ENCODE results near the gene SRGN. TPM values are rescaled to one million over a fixed set of nuclear protein-coding genes. Genes with fewer than 3 reads are reported as not detected.
"Not testable (repeated sequence)": the region's sequence is repeated elsewhere in the genome, so short reads cannot be mapped to it uniquely, and the experiment has no call there.

The SRGN gene
- total RNA-seq, 6 experiments from 2014 or later = 128 to 471 (median 424) TPM

DNA sequence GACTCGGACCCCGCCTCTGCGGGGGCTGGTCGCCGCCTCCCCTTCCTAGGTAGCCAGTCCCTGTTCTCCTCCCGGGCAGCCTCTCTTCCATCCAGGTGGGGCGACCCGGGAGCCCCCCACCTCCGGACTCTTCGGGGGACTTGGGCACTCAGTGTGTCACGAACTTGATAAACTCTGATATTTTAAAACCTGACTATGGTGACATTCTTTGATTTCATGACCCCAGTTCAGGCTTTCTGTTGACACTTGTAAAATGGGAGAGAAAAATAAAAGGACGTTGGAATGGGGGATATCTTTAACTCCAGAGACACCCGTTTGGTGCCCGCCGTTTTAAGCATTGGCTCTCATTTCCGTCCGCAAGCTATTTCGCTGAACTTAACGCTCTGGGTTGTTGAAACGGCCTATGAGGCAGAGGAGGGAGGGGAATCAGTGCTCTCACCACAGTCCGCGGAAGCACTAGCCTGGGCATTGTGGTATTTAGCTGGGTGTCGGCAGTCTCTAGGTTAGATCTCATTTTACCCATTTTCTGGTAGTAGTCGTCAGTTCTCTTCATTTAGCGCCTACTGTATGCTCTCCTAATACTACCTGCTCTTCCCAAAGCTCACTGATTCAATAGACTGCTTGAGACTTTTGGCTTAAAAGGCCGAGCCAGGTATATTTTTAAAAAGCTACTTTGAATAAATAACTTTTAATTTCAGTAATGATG lies 36.8 kb downstream of the SRGN start:
- DNase-seq = peak; percentile 49
- Mint-ChIP-seq H3K9me3 (no peaks in the 10 kb centered on the region), H3K4me1 (ENCODE audit: low read depth) (peaks cover 31% of the 10 kb centered on the region), H3K4me3 (peak overlapping the region; percentile 97), H3K27ac (peak overlapping the region; percentile 92), H3K27me3 (ENCODE audit: insufficient read depth) (peaks cover 4% of the 10 kb centered on the region), H3K36me3 (ENCODE audit: low read depth) (no peaks in the 10 kb centered on the region)
- TF ChIP-seq, protein P1, sequence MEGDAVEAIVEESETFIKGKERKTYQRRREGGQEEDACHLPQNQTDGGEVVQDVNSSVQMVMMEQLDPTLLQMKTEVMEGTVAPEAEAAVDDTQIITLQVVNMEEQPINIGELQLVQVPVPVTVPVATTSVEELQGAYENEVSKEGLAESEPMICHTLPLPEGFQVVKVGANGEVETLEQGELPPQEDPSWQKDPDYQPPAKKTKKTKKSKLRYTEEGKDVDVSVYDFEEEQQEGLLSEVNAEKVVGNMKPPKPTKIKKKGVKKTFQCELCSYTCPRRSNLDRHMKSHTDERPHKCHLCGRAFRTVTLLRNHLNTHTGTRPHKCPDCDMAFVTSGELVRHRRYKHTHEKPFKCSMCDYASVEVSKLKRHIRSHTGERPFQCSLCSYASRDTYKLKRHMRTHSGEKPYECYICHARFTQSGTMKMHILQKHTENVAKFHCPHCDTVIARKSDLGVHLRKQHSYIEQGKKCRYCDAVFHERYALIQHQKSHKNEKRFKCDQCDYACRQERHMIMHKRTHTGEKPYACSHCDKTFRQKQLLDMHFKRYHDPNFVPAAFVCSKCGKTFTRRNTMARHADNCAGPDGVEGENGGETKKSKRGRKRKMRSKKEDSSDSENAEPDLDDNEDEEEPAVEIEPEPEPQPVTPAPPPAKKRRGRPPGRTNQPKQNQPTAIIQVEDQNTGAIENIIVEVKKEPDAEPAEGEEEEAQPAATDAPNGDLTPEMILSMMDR (IDR thresholded peaks at IDR 0.05) = no peak

DNA sequence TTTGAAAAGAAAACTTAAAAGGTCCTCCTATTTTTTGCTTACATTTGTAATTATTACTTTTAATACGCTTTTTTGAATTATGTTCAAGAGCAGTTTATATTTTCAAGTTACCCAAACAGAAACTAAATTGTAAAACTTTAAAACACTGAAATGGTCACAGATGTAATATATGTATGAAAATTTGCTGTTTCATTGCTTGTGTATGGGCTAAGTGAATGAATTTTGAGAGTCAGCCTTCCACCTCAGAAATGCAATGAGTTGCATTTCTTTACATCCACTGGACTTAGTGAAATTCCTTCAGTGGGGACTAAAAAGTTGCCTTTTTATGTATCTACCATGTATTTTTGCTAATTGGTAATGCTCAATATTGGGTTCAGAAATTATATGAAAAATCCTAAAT lies 37.7 kb downstream of the SRGN start:
- H3K36me3 Mint-ChIP-seq (ENCODE audit: low read depth) = no peaks in the 10 kb centered on the region
- peaks cover 33% of the 10 kb centered on the region for H3K4me1 Mint-ChIP-seq (ENCODE audit: low read depth)
- H3K27ac Mint-ChIP-seq = peak overlapping the region; percentile 92
- peak overlapping the region; percentile 97 for H3K4me3 Mint-ChIP-seq
- DNase-seq = no peak
- no peaks in the 10 kb centered on the region for H3K9me3 Mint-ChIP-seq
- H3K27me3 Mint-ChIP-seq (ENCODE audit: insufficient read depth) = peaks cover 4% of the 10 kb centered on the region
- TF ChIP-seq, protein P1 (IDR thresholded peaks at IDR 0.05) = no peak

DNA sequence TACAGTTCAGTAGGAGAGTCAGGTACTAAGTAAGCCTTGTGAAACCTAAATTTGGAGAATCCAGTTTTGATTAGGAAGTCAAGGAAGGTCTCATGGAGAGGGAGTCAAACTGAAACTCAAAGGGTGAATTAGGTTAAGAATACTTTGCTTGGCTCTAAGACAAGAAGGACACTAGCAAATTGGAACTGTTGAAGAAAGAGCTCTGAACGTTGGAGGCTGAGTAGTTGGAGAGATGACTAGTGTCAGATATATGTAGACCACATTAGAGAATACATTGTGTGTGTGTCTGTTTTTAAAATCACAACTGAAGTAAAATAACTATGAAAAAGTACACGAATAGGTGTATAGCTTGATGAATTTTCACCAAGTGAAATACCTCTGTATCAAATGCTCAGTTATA lies 42.3 kb downstream of the SRGN start:
- peaks cover 8% of the 10 kb centered on the region; the same call in 1 of the 2 replicates for H3K36me3 Mint-ChIP-seq (ENCODE audit: low read depth)
- no peaks in the 10 kb centered on the region for H3K9me3 Mint-ChIP-seq
- H3K4me3 Mint-ChIP-seq = no peak overlapping the region
- peak; percentile 25 for DNase-seq
- H3K27me3 Mint-ChIP-seq (ENCODE audit: insufficient read depth) = peaks cover 3% of the 10 kb centered on the region; the same call in 1 of the 2 replicates
- TF ChIP-seq, protein P1 (IDR thresholded peaks at IDR 0.05) = no peak
- peaks cover 24% of the 10 kb centered on the region for H3K4me1 Mint-ChIP-seq (ENCODE audit: low read depth)
- H3K27ac Mint-ChIP-seq = peak overlapping the region; percentile 22

DNA sequence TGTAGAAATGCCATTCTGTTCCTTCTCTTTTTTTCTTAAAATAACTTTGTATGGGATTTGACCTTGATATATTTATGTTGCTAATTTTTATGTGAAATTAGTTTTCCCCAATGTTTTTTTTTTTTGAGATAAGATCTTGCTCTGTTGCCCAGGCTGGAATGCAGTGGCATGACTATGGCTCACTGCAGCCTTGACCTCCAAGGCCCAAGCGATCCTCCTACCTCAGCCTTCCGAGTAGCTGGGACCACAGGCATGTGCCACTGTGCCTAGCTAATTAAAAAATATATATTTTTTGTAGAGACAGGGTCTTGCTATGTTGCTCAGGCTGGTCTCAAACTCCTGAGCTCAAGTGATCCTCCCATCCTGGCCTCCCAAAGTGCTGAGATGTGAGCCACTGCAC lies 52.1 kb downstream of the SRGN start:
- peak overlapping the region; percentile 43; the same call in 1 of the 2 replicates for H3K27ac Mint-ChIP-seq
- peaks cover 10% of the 10 kb centered on the region for H3K4me1 Mint-ChIP-seq (ENCODE audit: low read depth)
- no peaks in the 10 kb centered on the region for H3K9me3 Mint-ChIP-seq
- TF ChIP-seq, protein P1 (IDR thresholded peaks at IDR 0.05) = no peak
- peaks cover 7% of the 10 kb centered on the region for H3K36me3 Mint-ChIP-seq (ENCODE audit: low read depth)
- H3K27me3 Mint-ChIP-seq (ENCODE audit: insufficient read depth) = no peaks in the 10 kb centered on the region
- H3K4me3 Mint-ChIP-seq = no peak overlapping the region
- no peak for DNase-seq

DNA sequence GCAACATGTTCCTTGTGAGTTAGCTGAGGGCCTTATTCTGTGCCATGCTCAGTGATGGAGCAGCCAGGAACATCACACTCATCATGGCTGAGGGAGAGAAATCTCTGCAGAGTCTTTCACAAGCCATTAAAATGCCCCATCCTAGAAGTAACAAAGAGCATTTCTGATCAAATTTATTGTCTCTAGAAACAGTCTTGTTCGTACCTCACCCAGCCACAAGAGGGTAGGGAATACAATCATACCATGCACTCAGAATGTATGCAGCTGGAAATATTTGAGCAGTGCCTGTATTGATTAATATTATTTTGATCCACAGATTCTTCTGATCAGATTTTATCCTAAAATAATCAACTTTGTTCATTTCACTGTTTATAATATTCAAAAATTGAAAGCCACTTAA lies 53.4 kb downstream of the SRGN start:
- Mint-ChIP-seq H3K27me3 (ENCODE audit: insufficient read depth) (no peaks in the 10 kb centered on the region), H3K36me3 (ENCODE audit: low read depth) (no peaks in the 10 kb centered on the region; the same call in 1 of the 2 replicates), H3K4me3 (no peak overlapping the region), H3K9me3 (no peaks in the 10 kb centered on the region), H3K4me1 (ENCODE audit: low read depth) (peaks cover 11% of the 10 kb centered on the region), H3K27ac (no peak overlapping the region)
- TF ChIP-seq, protein P1 (IDR thresholded peaks at IDR 0.05) = peak; percentile 25; the same call in 1 of the 2 replicates
- no peak for DNase-seq

DNA sequence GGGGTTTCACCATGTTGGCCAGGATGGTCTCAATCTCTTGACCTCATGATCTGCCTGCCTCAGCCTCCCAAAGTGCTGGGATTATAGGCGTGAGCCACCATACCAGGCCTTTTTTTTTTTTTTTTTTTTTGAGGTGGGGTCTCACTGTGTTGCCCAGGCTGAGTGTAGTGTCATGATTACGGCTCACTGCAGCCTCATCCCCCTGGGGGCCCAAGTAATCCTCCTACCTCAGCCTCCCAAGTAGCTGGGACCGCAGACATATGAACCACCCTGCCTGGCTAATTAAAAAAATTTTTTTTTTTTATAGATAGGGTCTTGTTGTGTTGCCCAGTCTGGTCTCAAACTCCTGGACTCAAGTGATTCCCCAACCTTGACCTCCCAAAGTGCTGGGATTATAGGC lies 54.2 kb downstream of the SRGN start:
- not testable (repeated sequence) for H3K9me3 Mint-ChIP-seq; H3K27ac Mint-ChIP-seq; H3K4me3 Mint-ChIP-seq; H3K27me3 Mint-ChIP-seq (ENCODE audit: insufficient read depth); H3K36me3 Mint-ChIP-seq (ENCODE audit: low read depth); DNase-seq
- peaks cover 17% of the 10 kb centered on the region for H3K4me1 Mint-ChIP-seq (ENCODE audit: low read depth)
